Measurements from ENCODE around the gene KLHL15. TPM values are rescaled to one million over a fixed set of nuclear protein-coding genes. Genes with fewer than 3 reads are reported as not detected.
A peak's percentile ranks its signal among the peaks of the same experiment; 100 is the strongest.

KLHL15 gene
- polyA plus RNA-seq, 1 of the 3 experiments (the other 2 are of a cell fraction), result 2.4 TPM

- H4K20me1 ChIP-seq (ENCODE audit: insufficient read depth), result no peaks in the 10 kb centered on the region
- H2AFZ ChIP-seq (ENCODE audit: low read depth), result no peak overlapping the region; the same call in 1 of the 2 replicates
- no peaks in the 10 kb centered on the region for H3K27me3 ChIP-seq (ENCODE audit: insufficient read depth)
- H3K9me2 ChIP-seq, result no peaks in the 10 kb centered on the region
- peak overlapping the region; percentile 63 to 76 for H3K4me3 ChIP-seq (ENCODE audit: low read depth in 2 of 2, low read length in 1 of 2)
- peak overlapping the region; percentile 70 for H3K4me2 ChIP-seq
- peaks cover 10% of the 10 kb centered on the region for H3F3A ChIP-seq (replicated peaks; ENCODE audit: insufficient read depth)
- ChIA-PET POLR2A (interaction anchor here (1.1 to 2.3 kb wide), 5 partner anchors 10 to 283 kb away, joined by 3 to 25 read pairs (median 5); partner anchors contain the start of genes ACOT9 and EIF2S3), CTCF (interaction anchor here (0.8 to 3.7 kb wide), 3 partner anchors 12 to 38 kb away, joined by 3 to 18 read pairs (median 3); partner anchors contain the start of gene EIF2S3)
- H3K36me3 ChIP-seq (replicated peaks in 1 of 2; ENCODE audit: control insufficient read depth in 1 of 2, insufficient read depth in 2 of 2, low read length in 1 of 2), result no peaks in the 10 kb centered on the region
- H3K27ac ChIP-seq (ENCODE audit: low read depth in 2 of 2, low read length in 1 of 2), result peak overlapping the region; percentile 91 to 94
- no peaks in the 10 kb centered on the region for H3K9me3 ChIP-seq
- no peaks in the 10 kb centered on the region; a peak in 1 of 4 replicates for H3K4me1 ChIP-seq (ENCODE audit: control insufficient read depth in 1 of 2, insufficient read depth in 2 of 2, low read depth in 1 of 2, low read length in 1 of 2)
- peak; percentile 91 for DNase-seq
- 34% methylated on average over 17 of the region's 111 CpGs for whole genome bisulfite sequencing (ENCODE audit: low lambda C conversion rate)
- TF ChIP-seq EZH2phosphoT487 (IDR thresholded peaks at IDR 0.05; ENCODE audit: borderline replicate concordance, low read depth) (no peak), SIN3A (IDR thresholded peaks at IDR 0.05; ENCODE audit: borderline replicate concordance, low read depth, low read length) (no peak), TAF1 (IDR thresholded peaks at IDR 0.05; ENCODE audit: borderline replicate concordance, low read depth, low read length) (peak; percentile 87), RCOR1 (IDR thresholded peaks at IDR 0.05; ENCODE audit: low read length) (no peak), GATA2 (CRISPR knock-in tag; IDR thresholded peaks at IDR 0.05) (no peak), EP300 (IDR thresholded peaks at IDR 0.05; ENCODE audit: borderline replicate concordance in 1 of 2, low read depth in 1 of 2, low read length in 1 of 2) (peak; percentile 8 to 50; a peak in 1 of 4 replicates), FOXJ3 (CRISPR knock-in tag; IDR thresholded peaks at IDR 0.05) (0 out of 2 replicates have a peak, but pooled peaks have one; percentile 39), CTCF (IDR thresholded peaks at IDR 0.05) (no peak), TEAD4 (IDR thresholded peaks at IDR 0.05; ENCODE audit: borderline replicate concordance, insufficient read depth) (0 out of 2 replicates have a peak, but pooled peaks have one; percentile 9), MAX (IDR thresholded peaks at IDR 0.05; ENCODE audit: low read depth) (peak; percentile 57), NRF1 (IDR thresholded peaks at IDR 0.05; ENCODE audit: low read depth, low read length) (no peak), USF2 (IDR thresholded peaks at IDR 0.05; ENCODE audit: borderline replicate concordance, low read depth, low read length) (no peak), MEF2A (IDR thresholded peaks at IDR 0.05; ENCODE audit: borderline replicate concordance, low read depth) (no peak), GABPA (IDR thresholded peaks at IDR 0.05; ENCODE audit: low read depth) (peak; percentile 62), YY1 (IDR thresholded peaks at IDR 0.05; ENCODE audit: low read depth) (peak; percentile 74; the same call in 1 of the 2 replicates), NFIC (IDR thresholded peaks at IDR 0.05; ENCODE audit: borderline replicate concordance) (0 out of 2 replicates have a peak, but pooled peaks have one; percentile 15), SMC3 (IDR thresholded peaks at IDR 0.05; ENCODE audit: low read depth, low read length) (no peak), POLR2AphosphoS5 (IDR thresholded peaks at IDR 0.05; ENCODE audit: low read depth, low read length) (peak; percentile 91), CHD2 (IDR thresholded peaks at IDR 0.05; ENCODE audit: low read length, partially characterized antibody) (peak; percentile 18), RAD21 (IDR thresholded peaks at IDR 0.05; ENCODE audit: low read length) (no peak), ELF1 (IDR thresholded peaks at IDR 0.05) (peak; percentile 30; the same call in 1 of the 2 replicates)
- peaks cover 48% of the 10 kb centered on the region for H3K79me2 ChIP-seq (ENCODE audit: insufficient read depth)
- peak overlapping the region; percentile 93 for H3K9ac ChIP-seq
Observed at GRCh38 chrX:24024819-24025740, 1.9 kb downstream of the KLHL15 start.
